HepG2 (cell line): ENCODE data around the gene RGL1. TPM values are rescaled to one million over a fixed set of nuclear protein-coding genes. Genes with fewer than 3 reads are reported as not detected.

Source experiments
- ARID5B ChIP-seq: IDR thresholded peaks from 2 replicates; pipeline ENCODE4 v1.4.0; 2020; ENCODE audit warnings: mild to moderate bottlenecking, missing genetic modification reagents
- CERS6 ChIP-seq: sonication (generic); formaldehyde crosslinking; IDR thresholded peaks from 2 replicates; pipeline ENCODE4 v1.5.0; 2020; ENCODE audit warnings: missing genetic modification reagents
- ETS1 ChIP-seq: sonication (generic); formaldehyde crosslinking; IDR thresholded peaks from 2 replicates; pipeline ENCODE4 v1.4.0; 2020; ENCODE audit warnings: missing genetic modification reagents
- FIP1L1 ChIP-seq: fragments of 200-400 bp; formaldehyde crosslinking; IDR thresholded peaks from 2 replicates; pipeline ENCODE4 v1.6.1; 2018; ENCODE audit warnings: low read depth, mild to moderate bottlenecking, low read length, moderate library complexity, borderline replicate concordance; ENCODE audit not compliant: insufficient read depth
- FOXC1 ChIP-seq: sonication (generic); formaldehyde crosslinking; IDR thresholded peaks from 2 replicates; pipeline ENCODE4 v1.8.0; 2022; ENCODE audit warnings: mild to moderate bottlenecking, missing genetic modification reagents, borderline replicate concordance
- IKZF5 ChIP-seq: IDR thresholded peaks from 2 replicates; pipeline ENCODE4 v1.6.1; 2018; ENCODE audit warnings: missing genetic modification reagents, mild to moderate bottlenecking, missing compliant biosample characterization
- JUN ChIP-seq: sonication (generic); formaldehyde crosslinking; IDR thresholded peaks from 2 replicates; pipeline ENCODE4 v1.4.0; 2020; ENCODE audit warnings: mild to moderate bottlenecking, missing genetic modification reagents
- NR1H2 ChIP-seq: sonication (generic); formaldehyde crosslinking; IDR thresholded peaks from 2 replicates; pipeline ENCODE4 v1.8.1; 2022; ENCODE audit warnings: low read depth, missing genetic modification reagents, borderline replicate concordance
- NR2F2 ChIP-seq: IDR thresholded peaks from 2 replicates; pipeline ENCODE4 v1.6.1; 2012; ENCODE audit warnings: low read depth, inconsistent platforms, borderline replicate concordance
- PAXIP1 ChIP-seq: sonication (generic); formaldehyde crosslinking; conservative IDR thresholded peaks from 2 replicates; pipeline ENCODE4 v1.4.0; 2020; ENCODE audit warnings: mild to moderate bottlenecking, missing genetic modification reagents, moderate library complexity
- RFX3 ChIP-seq: IDR thresholded peaks from 2 replicates; pipeline ENCODE4 v1.6.1; 2016; ENCODE audit warnings: missing biosample characterization, missing genetic modification reagents
- SAP130 ChIP-seq: IDR thresholded peaks from 2 replicates; pipeline ENCODE4 v1.6.1; 2016; ENCODE audit warnings: low read depth
- SP5 ChIP-seq: IDR thresholded peaks from 2 replicates; pipeline ENCODE4 v1.6.1; 2016; ENCODE audit warnings: low read depth, borderline replicate concordance
- TAF15 ChIP-seq: fragments of 200-400 bp; formaldehyde crosslinking; IDR thresholded peaks from one replicate; pipeline ENCODE4 v1.6.1; 2018; ENCODE audit warnings: mild to moderate bottlenecking, low read depth, low read length; ENCODE audit not compliant: poor library complexity, severe bottlenecking
- TGIF2 ChIP-seq: IDR thresholded peaks from 2 replicates; pipeline ENCODE4 v1.6.1; 2016; ENCODE audit warnings: control low read depth, missing compliant biosample characterization
- TMF1 ChIP-seq: sonication (generic); formaldehyde crosslinking; IDR thresholded peaks from 2 replicates; pipeline ENCODE4 v1.8.1; 2022; ENCODE audit warnings: low read depth, missing genetic modification reagents
- ZMYM4 ChIP-seq: sonication (generic); formaldehyde crosslinking; IDR thresholded peaks from 2 replicates; pipeline ENCODE4 v1.8.1; 2023; ENCODE audit warnings: mild to moderate bottlenecking, missing genetic modification reagents
- ZNF256 ChIP-seq: sonication (generic); formaldehyde crosslinking; conservative IDR thresholded peaks from 2 replicates; pipeline ENCODE4 v1.4.0; 2020; ENCODE audit warnings: missing genetic modification reagents
- ZNF766 ChIP-seq: sonication (generic); formaldehyde crosslinking; IDR thresholded peaks from 2 replicates; pipeline ENCODE4 v1.5.0; 2020; ENCODE audit warnings: missing genetic modification reagents, borderline replicate concordance
- polyA plus RNA-seq, 8 experiments: library from polyadenylated mRNA; depleted of rRNA in 3 of 8; stranded (reverse) in 7 of 8; unstranded in 1 of 8; fragments of >200 nt; fragmentation: Illumina TruSeq in 4 of 8; extraction: Trizol in 4 of 8; gene quantifications; 2 replicates each; pipeline versions ENCODE4 v1.2.1 to v1.2.3, GENCODE V29; 2011 to 2016; ENCODE audit warnings: low read depth in 4 of 8, missing spikeins in 1 of 8, mixed read lengths in 1 of 8; ENCODE audit not compliant: insufficient read depth in 1 of 8
- total RNA-seq, 5 experiments: library from RNA; depleted of rRNA; stranded (reverse); fragments of >200 nt; fragmentation: Illumina TruSeq; extraction: Trizol; gene quantifications; 2 replicates each; pipeline ENCODE4 v1.2.3, GENCODE V29; 2016; ENCODE audit warnings: low read depth in 1 of 5

RGL1 gene
- total and polyA plus RNA-seq, 2 of the 13 experiments (the other 11 are each of a cell fraction or from before 2014, with no cell fraction given): 3.5 to 4.7 TPM

DNA sequence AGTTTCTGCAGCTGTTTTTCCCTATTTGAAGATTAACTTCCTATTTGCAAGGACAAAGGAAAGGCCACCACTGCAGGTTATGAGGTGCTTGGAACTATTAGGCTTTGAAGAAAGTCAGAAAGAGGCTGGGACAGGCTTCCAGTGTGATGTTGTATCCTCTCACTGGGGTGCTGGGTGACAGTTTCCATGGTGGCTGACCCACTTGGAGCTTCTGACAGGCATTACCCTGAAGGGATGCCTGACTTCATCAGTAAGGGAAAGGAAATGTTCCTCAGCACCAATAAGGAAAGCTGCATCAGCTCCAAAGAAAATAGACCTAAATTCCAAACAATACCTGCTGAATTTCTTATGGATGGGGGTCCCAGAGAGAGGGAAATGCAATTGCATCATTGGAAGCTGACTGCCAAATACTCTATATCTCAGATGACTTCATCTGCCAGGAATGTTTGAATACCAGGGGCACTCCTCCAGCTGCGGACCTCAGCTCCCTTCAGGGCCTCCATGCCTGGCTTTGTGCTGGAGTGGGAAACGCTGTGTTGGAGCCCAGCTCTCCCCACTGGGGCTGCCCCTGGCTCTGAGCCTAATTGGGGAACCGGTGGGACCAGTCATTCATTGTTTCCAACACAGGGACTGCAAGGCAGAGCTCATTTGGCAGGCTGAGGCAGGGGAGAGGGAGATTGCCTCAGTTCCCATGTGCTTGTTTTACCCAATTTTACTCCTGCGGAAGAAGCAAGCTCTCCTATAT is 76.6 kb downstream of the RGL1 start (continued):
- TF ChIP-seq ARID5B (peak; percentile 46; the same call in 1 of the 2 replicates), ZMYM4 (CRISPR knock-in tag) (peak; percentile 44; the same call in 1 of the 2 replicates), TMF1 (CRISPR knock-in tag) (no peak), NR2F2 (no peak), CERS6 (CRISPR knock-in tag) (no peak), SAP130 (0 out of 2 replicates have a peak, but pooled peaks have one; percentile 22), RFX3 (CRISPR knock-in tag) (no peak), SP5 (CRISPR knock-in tag) (no peak), ETS1 (no peak), FIP1L1 (no peak), FOXC1 (CRISPR knock-in tag) (no peak), PAXIP1 (CRISPR knock-in tag) (peak; percentile 21; the same call in 1 of the 2 replicates), NR1H2 (CRISPR knock-in tag) (no peak), TAF15 (no peak), IKZF5 (CRISPR knock-in tag) (no peak), TGIF2 (no peak), ZNF256 (no peak), ZNF766 (CRISPR knock-in tag) (no peak), JUN (CRISPR knock-in tag) (peak; percentile 88)
